RWPE2 (cell line): Measurements from ENCODE around the gene RAB27B.
A peak's percentile ranks its signal among the peaks of the same experiment; 100 is the strongest.

Source experiments
- ATAC-seq: fragments of 200-7000 bp; cut with Tn5 transposase; 3 replicates; pipeline ENCODE4 v1.9.1; 2021; ENCODE audit warnings: low read depth
- DNase-seq: peaks from one replicate; pipeline ENCODE4 v3.0.0-alpha.2; 2020; ENCODE audit warnings: low spot score
- H3K27ac ChIP-seq: fragments of 450-650 bp; 2 replicates; pipeline ENCODE4 v1.5.1; 2017; ENCODE audit warnings: mild to moderate bottlenecking; ENCODE audit not compliant: poor library complexity, severe bottlenecking
- H3K27me3 ChIP-seq: fragments of 250-450 bp; sonication (Bioruptor Pico); 2 replicates; pipeline ENCODE4 v1.5.1; 2021; ENCODE audit warnings: mild to moderate bottlenecking, moderate library complexity; ENCODE audit not compliant: insufficient read depth, poor library complexity, severe bottlenecking
- H3K36me3 ChIP-seq: fragments of 250-450 bp; sonication (Bioruptor Pico); 2 replicates; pipeline ENCODE4 v1.5.1; 2020; ENCODE audit warnings: low read depth, mild to moderate bottlenecking, moderate library complexity
- H3K4me1 ChIP-seq: fragments of 250-450 bp; sonication (Bioruptor Pico); 2 replicates; pipeline ENCODE4 v1.5.1; 2021; ENCODE audit warnings: mild to moderate bottlenecking, moderate library complexity; ENCODE audit not compliant: insufficient read depth, poor library complexity, severe bottlenecking
- H3K4me3 ChIP-seq: fragments of 250-450 bp; sonication (Bioruptor Pico); 2 replicates; pipeline ENCODE4 v1.5.1; 2021; ENCODE audit warnings: mild to moderate bottlenecking, moderate library complexity; ENCODE audit not compliant: severe bottlenecking
- H3K9me3 ChIP-seq: fragments of 250-450 bp; sonication (Bioruptor Pico); 2 replicates; pipeline ENCODE4 v1.5.1; 2021; ENCODE audit warnings: mild to moderate bottlenecking, moderate library complexity; ENCODE audit not compliant: severe bottlenecking
- TF ChIP-seq, protein P1 (sequence below): fragments of 450-650 bp; IDR thresholded peaks from one replicate; pipeline ENCODE4 v1.5.1; 2017; ENCODE audit warnings: mild to moderate bottlenecking, moderate library complexity; ENCODE audit not compliant: poor library complexity, severe bottlenecking

The RAB27B gene

GRCh38 chr18:54878159-54878622 lies 49.9 kb downstream of the RAB27B start:
- TF ChIP-seq, protein P1, sequence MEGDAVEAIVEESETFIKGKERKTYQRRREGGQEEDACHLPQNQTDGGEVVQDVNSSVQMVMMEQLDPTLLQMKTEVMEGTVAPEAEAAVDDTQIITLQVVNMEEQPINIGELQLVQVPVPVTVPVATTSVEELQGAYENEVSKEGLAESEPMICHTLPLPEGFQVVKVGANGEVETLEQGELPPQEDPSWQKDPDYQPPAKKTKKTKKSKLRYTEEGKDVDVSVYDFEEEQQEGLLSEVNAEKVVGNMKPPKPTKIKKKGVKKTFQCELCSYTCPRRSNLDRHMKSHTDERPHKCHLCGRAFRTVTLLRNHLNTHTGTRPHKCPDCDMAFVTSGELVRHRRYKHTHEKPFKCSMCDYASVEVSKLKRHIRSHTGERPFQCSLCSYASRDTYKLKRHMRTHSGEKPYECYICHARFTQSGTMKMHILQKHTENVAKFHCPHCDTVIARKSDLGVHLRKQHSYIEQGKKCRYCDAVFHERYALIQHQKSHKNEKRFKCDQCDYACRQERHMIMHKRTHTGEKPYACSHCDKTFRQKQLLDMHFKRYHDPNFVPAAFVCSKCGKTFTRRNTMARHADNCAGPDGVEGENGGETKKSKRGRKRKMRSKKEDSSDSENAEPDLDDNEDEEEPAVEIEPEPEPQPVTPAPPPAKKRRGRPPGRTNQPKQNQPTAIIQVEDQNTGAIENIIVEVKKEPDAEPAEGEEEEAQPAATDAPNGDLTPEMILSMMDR: no peak
- DNase-seq (no peak), ATAC-seq (no peak)

GRCh38 chr18:54878659-54879358 lies 50.5 kb downstream of the RAB27B start:
- no peak for ATAC-seq
- Histone ChIP-seq H3K27ac (no peak overlapping the region), H3K27me3 (no peaks in the 10 kb centered on the region), H3K4me1 (peaks cover 10% of the 10 kb centered on the region), H3K4me3 (no peak overlapping the region), H3K9me3 (no peaks in the 10 kb centered on the region), H3K36me3 (no peaks in the 10 kb centered on the region)
- TF ChIP-seq, protein P1: no peak
- DNase-seq: no peak

More at GRCh38 chr18:54878159-54878622, 49.9 kb downstream of the RAB27B start:
- H3K36me3 ChIP-seq: no peaks in the 10 kb centered on the region
- no peaks in the 10 kb centered on the region for H3K9me3 ChIP-seq
- H3K27me3 ChIP-seq: no peaks in the 10 kb centered on the region
- peaks cover 10% of the 10 kb centered on the region for H3K4me1 ChIP-seq
- H3K4me3 ChIP-seq: no peak overlapping the region
- H3K27ac ChIP-seq: no peak overlapping the region

- no peak overlapping the region for H3K27ac ChIP-seq
Observed at GRCh38 chr18:54879691-54880090, 51.4 kb downstream of the RAB27B start.

DNA sequence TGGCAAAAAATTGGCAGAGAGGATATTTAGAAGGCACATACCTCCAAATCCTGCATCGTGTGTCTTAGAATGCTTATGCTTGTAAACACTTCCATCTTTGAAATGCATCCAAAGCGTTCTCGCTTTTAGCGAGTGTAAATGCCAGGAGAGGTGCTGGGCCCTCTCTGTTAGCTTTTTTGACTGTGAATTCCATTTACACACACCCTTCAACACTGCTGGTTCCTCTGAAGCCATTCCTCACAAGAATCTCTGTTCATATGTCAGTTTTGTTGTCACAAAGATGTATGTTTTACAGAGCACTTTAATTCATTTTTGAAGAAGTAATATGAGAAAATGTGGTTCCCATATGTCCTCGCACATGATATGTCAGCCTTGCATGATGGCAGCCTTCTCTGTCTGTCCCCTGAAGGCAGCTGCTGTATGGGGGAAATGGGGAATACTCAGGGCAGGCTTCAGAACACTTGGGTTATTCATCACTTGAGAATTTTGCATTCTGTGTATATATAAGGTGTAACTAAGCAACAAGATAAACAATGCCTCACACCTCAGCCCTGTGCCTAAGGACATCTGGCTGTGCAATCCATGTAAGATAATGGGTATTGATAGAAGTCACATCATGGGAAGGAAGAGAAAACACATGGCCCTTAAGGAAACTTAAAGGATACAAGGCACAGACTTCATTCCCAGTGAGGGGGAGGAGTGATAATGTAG lies 52.3 kb downstream of the RAB27B start:
- no peak overlapping the region for H3K27ac ChIP-seq
- DNase-seq (no peak), ATAC-seq (peak; percentile 100)
- no peaks in the 10 kb centered on the region for H3K27me3 ChIP-seq
- no peaks in the 10 kb centered on the region for H3K36me3 ChIP-seq
- peaks cover 10% of the 10 kb centered on the region for H3K4me1 ChIP-seq
- no peak overlapping the region for H3K4me3 ChIP-seq
- no peaks in the 10 kb centered on the region for H3K9me3 ChIP-seq
- TF ChIP-seq, protein P1: no peak

More at GRCh38 chr18:54879691-54880090, 51.4 kb downstream of the RAB27B start:
- ATAC-seq: no peak
- no peaks in the 10 kb centered on the region for H3K36me3 ChIP-seq
- H3K4me3 ChIP-seq: no peak overlapping the region
- no peaks in the 10 kb centered on the region for H3K27me3 ChIP-seq
- TF ChIP-seq, protein P1: no peak
- no peak for DNase-seq
- H3K4me1 ChIP-seq: peaks cover 10% of the 10 kb centered on the region
- H3K9me3 ChIP-seq: no peaks in the 10 kb centered on the region
